ENCODE data around the gene OTUD5. TPM values are rescaled to one million over a fixed set of nuclear protein-coding genes. Genes with fewer than 3 reads are reported as not detected.

Gene OTUD5
- total RNA-seq, 1 donor from 2014 or later = 38.6 TPM

DNA sequence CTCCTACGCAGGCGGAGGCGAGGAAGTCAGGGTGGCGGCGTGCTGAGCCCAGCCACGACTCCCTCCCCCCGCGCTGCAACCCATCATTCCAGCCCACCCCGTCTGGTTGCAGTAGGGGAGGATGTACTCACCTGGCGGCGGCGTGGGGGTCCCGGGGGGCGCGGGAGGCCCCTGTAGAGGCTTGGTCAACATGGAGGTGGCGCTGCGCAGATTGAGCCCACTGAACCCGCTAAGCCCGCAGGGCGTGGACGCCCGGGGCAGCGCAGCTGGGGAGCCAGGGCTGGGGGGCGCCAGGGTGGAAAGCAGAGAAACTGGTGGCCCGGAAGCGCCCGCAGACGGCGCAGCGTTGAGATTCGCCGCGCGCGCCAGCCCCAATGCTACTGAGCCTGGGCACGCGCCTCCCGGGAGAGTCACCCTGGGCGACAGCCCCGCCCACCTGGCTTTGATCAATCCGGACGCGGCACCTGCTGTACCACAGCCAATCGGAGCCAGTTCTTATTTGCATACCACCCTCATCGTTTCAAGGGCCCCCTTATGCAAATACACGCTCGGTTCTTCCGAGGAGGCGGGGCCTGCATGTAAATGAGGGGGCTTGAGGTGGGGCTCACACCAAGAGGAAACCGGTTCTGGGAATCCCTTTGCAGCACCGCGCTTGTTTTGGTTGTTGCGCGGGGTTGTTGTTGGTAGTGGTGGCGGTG, 38.6 kb downstream of the OTUD5 start, which contains the start of gene PIM2:
TSS of gene PIM2 (minus strand) at position 382 of the 698 bp plus-strand sequence. CDS start at position 192, 190 bp downstream.
- peak; percentile 76 for DNase-seq (ENCODE audit: low read depth, low spot score)
- no peak for TF ChIP-seq CTCF (conservative IDR thresholded peaks at IDR 0.05)
- Mint-ChIP-seq H3K9me3 (no peaks in the 10 kb centered on the region), H3K4me1 (peaks cover 31% of the 10 kb centered on the region), H3K27me3 (ENCODE audit: low read depth) (no peaks in the 10 kb centered on the region), H3K4me3 (peak within 1 kb of the TSS; percentile 88), H3K36me3 (ENCODE audit: low read depth) (peaks cover 4% of the 10 kb centered on the region), H3K27ac (ENCODE audit: unreplicated experiment) (peak within 1 kb of the TSS; percentile 57)

GRCh38 chrX:48918301-48918642, 39.1 kb downstream of the OTUD5 start:
- no peak for TF ChIP-seq CTCF (conservative IDR thresholded peaks at IDR 0.05)
- DNase-seq (ENCODE audit: low read depth, low spot score) = no peak
- peak overlapping the region; percentile 88 for H3K4me3 Mint-ChIP-seq
- peak overlapping the region; percentile 57 for H3K27ac Mint-ChIP-seq (ENCODE audit: unreplicated experiment)
- no peaks in the 10 kb centered on the region for H3K9me3 Mint-ChIP-seq
- peaks cover 31% of the 10 kb centered on the region for H3K4me1 Mint-ChIP-seq
- no peaks in the 10 kb centered on the region for H3K27me3 Mint-ChIP-seq (ENCODE audit: low read depth)
- H3K36me3 Mint-ChIP-seq (ENCODE audit: low read depth) = peaks cover 4% of the 10 kb centered on the region

DNA sequence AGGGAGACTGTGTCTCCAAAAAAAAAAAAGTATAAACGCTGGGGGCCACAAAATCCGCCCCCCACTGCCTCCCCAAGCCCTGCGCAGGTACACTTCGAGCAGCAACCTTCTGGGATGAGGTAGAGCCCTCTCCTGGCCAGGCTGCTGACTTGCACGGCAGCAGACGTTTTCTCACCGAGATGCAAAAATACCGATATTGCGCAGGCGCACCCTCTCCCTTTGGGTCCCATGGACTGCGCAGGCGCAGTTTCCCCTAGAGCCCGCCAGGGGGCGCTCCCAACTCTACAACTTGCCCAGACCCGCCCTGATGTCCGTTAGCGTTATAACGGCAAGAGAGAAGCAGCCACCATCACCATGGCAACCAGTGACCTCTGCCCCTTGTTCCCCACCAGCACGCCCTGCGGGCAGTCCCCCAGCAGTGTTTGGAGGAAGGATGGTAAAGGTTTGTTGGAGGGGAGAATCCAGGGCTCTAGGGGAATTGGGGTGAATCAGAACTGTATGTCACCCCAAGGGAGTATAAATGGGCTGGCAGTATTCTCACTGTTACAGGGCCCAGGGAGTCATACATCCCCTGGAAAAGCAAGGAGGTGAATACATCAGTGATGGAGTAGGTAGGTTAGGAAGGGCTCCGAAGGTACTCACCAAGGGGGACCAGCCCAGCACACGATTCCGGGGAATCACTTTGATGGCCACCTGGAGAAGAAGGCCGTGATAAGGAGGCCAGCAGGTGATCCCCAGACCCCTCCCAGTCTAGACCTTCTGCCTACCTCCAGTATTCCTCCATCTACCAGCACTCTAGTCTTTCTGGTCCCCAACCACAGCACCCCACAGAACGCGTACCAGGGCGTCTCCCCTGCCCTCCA, 40.0 kb downstream of the OTUD5 start:
- no peaks in the 10 kb centered on the region for H3K27me3 Mint-ChIP-seq (ENCODE audit: low read depth)
- H3K4me1 Mint-ChIP-seq = peaks cover 33% of the 10 kb centered on the region
- no peak overlapping the region for H3K27ac Mint-ChIP-seq (ENCODE audit: unreplicated experiment)
- H3K9me3 Mint-ChIP-seq = no peaks in the 10 kb centered on the region
- peak overlapping the region; percentile 88 for H3K4me3 Mint-ChIP-seq
- peaks cover 4% of the 10 kb centered on the region for H3K36me3 Mint-ChIP-seq (ENCODE audit: low read depth)
- TF ChIP-seq CTCF (conservative IDR thresholded peaks at IDR 0.05) = peak; percentile 90
- peak; percentile 84 for DNase-seq (ENCODE audit: low read depth, low spot score)

DNA sequence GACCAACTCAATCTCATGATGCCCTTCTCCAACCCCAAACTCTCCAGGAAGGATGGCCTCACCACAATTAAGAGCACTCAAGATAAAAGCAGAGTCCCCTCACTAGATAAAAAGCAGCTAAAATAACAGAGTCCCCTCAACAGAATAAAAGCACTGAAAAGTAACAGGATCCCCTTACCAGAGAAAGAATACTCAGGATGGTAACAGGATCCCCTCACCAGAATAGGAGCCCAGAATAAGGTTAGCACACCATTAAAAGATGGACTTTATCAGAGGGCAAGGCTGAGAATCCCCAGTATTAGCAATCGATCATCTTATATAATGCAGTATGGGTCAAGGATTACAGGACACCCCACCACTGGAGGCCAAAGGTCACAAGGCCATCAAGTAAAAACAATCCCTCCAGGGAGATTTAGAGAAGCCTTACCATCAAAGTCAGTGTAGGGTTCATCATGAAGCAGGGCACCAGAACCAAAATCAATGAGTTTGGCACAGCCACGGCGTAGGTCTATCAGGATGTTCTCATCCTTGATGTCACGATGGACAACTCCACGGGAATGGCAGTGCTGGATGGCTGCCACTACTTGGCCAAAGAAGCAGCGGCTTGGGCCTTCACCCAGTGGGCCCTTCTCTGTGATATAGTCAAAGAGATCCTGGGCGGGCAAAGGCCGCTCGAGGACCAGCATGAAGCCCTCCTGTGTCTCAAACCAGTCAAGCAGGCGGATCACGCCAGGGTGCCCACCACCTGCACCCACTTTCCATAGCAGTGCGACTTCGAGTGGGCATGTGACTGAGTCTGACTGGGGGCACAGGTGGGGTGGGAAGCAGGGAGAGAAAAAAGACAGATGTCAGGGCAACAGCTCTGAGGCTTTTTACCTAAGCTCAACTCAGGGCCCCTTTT, 42.6 kb downstream of the OTUD5 start:
- H3K27ac Mint-ChIP-seq (ENCODE audit: unreplicated experiment) = no peak overlapping the region
- peaks cover 44% of the 10 kb centered on the region for H3K4me1 Mint-ChIP-seq
- peak overlapping the region; percentile 89 for H3K4me3 Mint-ChIP-seq
- H3K36me3 Mint-ChIP-seq (ENCODE audit: low read depth) = no peaks in the 10 kb centered on the region
- no peak for TF ChIP-seq CTCF (conservative IDR thresholded peaks at IDR 0.05)
- H3K27me3 Mint-ChIP-seq (ENCODE audit: low read depth) = no peaks in the 10 kb centered on the region
- DNase-seq (ENCODE audit: low read depth, low spot score) = no peak
- H3K9me3 Mint-ChIP-seq = no peaks in the 10 kb centered on the region
